Activated CD8-positive, alpha-beta memory T cell treated with anti-CD3 and anti-CD28 coated beads, Interleukin-2, amount 50 U/mL, for 24 hours (primary cell): ENCODE results near the gene RELL1.

ENCODE experiments used
- DNase-seq: peaks from one replicate; pipeline ENCODE4 v3.0.0-alpha.2; 2020; ENCODE audit errors: extremely low read depth

The RELL1 gene

DNA sequence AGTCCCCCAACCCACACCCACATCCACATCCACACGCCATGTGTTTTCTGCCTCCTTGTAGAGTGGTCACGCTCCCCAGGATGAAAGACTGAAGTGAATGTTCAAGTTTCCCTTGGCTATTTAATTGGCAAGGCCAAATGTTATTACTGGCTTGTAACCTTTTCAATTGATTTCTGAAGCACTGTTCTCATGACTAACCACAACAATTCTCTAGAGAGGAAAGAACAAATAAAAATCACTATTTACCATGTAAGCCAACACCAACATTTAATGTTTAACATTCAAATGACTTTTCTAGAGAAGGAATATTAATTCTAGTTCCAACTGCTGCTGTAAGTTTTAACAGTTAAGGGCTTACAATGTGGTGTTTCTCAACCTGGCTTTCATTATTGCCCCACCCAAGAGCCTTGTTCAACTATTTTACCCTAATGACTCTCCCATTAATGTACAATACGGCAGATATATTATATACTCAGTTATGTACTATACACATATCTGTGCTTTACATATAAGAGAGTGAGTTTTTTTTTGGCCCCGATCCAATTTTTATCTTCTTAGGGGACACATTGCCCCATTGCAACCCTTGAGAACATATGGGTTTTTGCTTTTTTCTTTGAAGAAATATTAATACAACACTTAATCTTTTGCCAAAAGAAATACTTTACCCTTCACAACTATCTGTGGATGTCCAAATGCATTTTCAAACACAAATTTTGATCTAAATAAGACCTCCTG lies 46.5 kb downstream of the RELL1 start:
- no peak for DNase-seq

GRCh38 chr4:37635155-37635554 lies 51.0 kb downstream of the RELL1 start:
- DNase-seq: no peak

- no peak for DNase-seq
These were observed 52.0 kb downstream of the RELL1 start for GRCh38 chr4:37634180-37634579.

DNA sequence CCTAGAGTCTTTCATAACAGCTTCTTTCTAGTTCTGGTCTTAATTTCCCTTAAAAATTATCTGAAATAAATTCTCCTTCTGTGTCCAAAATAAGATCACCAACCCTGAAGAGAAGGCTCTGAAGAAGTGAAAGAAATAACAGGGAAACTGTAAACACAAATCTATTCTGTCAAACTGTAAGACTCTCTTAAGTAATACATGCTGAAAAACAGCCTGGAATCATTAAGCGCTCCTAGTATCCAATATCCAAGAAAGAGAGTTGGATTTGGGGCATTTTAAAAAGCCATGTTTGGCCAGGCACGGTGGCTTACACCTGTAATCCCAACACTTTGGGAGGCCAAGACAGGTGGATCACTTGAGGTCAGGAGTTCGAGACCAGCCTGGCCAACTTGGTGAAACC lies 53.3 kb downstream of the RELL1 start:
- no peak for DNase-seq

DNA sequence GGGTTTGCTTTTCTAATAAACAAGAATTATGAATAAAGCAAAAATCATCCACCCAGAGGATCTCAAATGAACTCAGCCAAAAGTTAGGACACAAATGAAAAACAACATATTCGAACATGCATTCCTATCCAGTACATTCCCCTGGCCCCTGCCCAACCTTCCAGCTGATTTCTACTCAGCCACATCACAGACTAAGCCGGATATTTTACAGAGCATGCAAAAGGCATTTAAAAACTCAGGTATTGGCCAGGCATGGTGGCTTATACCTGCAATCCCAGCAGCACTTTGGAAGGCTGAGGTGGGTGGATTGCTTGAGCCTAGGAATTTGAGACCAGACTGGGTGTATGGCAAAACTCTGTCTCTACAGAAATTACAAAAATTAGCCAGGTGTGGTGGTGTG lies 54.6 kb downstream of the RELL1 start:
- DNase-seq: no peak

DNA sequence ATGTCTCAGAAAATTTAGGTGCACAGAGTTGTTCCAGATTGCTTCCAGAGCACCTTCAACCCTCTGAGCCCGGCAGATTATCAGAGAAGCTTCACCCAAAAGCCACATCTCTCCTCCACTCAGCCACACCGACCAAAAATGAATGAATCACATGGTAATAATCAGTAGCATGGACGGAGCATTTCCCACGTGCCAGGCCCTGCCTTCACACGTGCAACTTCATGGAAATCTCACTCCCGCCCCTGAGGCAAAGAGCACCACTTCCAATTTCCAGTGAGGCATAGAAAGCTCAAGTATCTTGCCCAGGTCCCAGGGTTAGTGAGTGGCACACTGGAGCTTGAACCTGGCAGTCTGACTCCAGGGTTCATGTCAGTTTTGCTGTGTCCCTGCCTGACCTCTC lies 56.5 kb downstream of the RELL1 start:
- DNase-seq: no peak

DNA sequence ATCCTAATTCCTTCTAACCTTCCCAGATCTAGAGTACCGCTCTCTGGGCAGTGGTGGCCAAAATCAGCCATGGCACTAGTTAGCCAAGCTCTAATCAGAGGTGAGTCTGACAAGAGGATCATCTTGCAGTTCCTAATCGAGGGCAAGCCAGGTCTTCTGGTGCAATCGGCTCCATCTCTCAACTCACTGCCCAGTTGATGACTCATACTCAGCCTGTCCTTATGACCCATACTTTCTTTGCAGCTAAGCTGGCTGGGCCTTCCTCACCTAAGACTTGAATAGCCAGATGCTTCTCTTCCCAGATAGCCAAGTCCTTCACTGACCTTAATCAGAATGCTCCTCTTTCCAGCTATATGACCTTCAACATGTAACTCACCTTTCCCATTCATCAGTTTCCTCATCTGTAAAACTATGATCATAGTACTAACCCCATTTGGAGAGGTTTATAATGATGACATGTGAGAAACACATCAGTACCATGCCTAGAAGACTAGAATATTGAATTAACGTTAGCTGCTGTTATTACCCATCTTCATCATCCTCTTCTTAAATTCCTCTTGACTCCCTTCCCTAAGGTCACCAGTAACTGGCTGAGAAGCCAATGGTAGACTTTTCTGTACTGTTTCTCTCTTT lies 57.1 kb downstream of the RELL1 start:
- DNase-seq: no peak

DNA sequence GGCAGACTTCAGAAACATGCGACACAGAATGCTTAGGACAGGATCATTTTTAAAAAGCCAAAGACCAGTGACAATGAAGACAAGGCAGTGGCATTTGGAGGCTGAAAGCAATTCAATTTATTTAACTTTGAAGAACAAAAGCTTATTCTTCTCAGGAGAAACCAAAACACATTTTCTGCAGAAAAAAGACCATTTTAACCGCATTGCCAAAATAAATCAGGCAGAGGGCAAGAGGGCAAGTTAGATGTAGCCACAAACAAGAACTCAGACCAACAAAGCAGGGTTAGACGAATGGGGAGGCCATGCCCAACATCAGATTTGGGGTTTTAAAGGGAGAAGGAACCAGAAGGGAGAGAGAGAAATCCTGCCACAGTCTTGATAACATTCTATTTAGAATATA lies 58.9 kb downstream of the RELL1 start:
- no peak for DNase-seq

DNA sequence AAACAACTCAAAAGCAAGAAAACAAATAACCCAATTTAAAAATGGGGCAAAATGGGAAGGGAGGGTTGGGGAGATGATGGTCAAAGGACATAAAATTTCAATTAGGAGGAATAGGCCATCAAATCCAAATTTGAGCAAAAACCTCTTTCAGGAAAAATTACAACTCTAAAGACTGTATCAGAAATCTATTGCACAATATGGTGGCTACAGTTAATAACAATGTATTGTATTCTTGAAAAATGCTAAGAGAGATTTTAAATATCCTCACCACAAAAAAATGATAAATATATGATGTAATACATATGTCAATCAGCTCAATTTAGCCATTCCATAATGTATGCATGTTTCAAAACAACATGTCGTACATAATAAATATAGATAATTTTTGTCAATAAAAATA lies 60.7 kb downstream of the RELL1 start:
- DNase-seq: no peak

- no peak for DNase-seq
These were observed 62.2 kb downstream of the RELL1 start for GRCh38 chr4:37623940-37624339.

GRCh38 chr4:37623125-37623524 lies 63.1 kb downstream of the RELL1 start:
- DNase-seq: no peak

GRCh38 chr4:37620176-37620575 lies 66.0 kb downstream of the RELL1 start:
- no peak for DNase-seq

DNA sequence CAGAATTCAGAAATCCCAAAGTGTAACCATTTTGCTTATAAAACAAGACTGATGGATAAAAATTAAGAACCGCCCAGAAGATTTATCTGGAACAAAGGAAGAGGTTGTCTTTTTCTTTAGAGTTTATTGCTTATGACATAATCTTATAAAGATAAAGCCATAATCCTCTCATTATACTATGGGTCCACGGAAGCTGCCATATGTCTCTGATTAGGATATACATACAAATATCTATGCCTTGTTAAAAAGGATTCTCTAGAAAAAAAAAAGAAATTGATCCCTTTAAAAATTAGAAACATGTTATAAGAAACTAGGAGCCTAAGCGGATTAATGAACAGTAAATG lies 70.5 kb downstream of the RELL1 start:
- DNase-seq: no peak

GRCh38 chr4:37615059-37615719 lies 71.0 kb downstream of the RELL1 start:
- no peak for DNase-seq

GRCh38 chr4:37612811-37613210 lies 73.4 kb downstream of the RELL1 start:
- no peak for DNase-seq

DNA sequence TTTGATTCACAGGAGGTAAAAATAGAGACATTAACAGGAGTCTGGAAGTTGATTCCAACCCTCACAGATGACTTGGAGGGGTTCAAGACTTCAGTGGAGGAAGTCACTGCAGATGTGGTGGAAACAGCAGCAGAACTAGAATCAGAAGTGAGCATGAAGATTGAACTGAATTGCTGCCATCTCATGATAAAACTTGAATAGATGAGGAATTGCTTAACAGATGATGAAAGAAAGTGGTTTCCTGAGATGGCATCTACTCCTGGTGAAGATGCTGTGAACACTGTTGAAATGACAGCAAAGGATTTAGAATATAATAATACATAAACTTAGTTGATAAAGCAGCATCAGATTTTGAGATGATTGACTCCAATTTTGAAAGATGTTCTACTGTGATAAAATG lies 76.5 kb downstream of the RELL1 start:
- DNase-seq: no peak

DNA sequence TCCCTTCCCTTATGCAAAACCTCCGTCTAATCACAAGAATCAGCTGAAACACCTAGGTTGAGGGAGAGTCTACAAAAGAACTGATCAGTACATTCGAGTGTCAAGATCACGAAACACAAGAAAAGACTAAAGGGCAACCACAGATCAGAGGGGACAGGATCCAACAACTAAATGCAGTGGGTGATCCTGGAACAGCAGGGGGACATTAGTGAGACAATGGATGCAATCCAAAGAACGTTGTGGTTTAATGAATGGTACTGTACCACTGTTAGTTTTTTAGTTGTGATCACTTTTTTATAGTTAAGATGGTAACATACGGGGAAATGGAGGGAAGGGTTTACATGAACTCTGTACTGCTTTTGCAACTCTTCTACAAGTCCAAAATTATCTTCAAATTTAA lies 79.2 kb downstream of the RELL1 start:
- DNase-seq: no peak

DNA sequence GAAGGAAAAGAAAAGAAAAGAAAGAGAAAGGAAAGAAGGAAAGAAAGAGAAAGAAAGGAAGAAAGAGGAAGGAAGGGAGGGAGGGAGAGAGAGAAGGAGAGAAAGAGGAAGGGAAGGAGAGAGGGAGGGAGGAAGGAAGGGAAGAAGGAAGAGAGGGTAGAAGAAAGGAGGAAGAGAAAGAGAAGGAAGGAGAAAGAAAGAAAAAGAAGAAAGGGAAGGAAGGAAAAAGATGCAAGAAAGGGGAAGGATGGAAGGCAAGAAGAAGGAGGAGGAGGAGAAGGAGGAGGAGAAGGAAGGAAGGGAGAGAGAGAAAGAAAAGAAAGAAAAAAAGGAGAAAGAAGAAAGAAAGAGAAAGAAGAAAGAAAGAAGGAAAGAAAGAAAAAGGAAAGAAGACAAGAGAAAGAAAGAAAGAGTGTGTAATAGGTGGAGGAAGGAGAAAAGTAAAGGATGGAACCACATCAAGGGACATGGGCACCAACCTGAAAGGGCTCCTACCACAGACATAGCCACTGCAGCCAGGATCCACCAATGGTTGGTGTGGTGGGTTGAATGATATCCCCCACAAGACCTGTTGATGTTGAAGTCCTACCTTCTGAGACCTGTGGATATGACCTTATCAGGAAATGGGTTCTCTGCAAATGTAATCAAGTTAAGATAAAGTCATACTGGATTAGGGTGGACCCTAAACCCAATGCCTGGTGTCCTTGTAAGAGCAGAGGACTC lies 80.2 kb downstream of the RELL1 start:
- DNase-seq: no peak

DNA sequence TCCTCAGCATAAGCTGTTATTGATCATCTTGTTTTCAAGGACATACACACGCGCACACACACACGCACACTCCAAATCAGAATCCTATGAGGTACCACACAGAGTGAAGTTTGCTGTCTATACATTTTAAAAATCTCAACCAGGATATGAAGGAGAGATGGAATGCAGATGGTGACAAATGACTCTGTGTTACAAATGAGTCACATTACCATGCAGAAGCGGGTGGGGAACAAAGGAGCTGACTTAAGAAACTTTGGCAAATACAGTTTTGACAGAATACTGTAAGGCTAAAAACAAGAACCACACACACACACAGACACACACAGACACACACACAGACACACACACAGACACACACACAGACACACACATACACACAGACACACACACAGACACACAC lies 81.7 kb downstream of the RELL1 start:
- no peak for DNase-seq

DNA sequence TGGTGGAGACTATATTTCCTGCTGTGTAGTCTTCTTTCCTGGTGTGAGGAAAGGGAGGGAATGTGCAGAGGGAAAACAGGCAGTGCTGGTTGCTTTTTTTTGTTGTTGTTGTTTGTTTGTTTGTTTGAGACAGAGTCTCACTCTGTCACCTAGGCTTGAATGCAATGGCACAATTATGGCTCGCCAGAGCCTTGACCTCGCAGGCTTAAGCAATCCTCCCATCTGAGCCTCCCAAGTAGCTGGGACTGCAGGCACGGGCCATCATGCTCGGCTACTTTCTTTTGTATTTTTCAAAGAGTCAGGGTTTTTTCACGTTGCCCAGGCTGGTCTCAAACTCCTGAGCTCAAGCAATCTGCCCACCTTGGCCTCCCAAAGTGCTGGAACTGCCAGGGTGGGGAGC lies 82.5 kb downstream of the RELL1 start:
- no peak for DNase-seq

- peak; percentile 47 for DNase-seq
These were observed 83.1 kb downstream of the RELL1 start for GRCh38 chr4:37603070-37603468.

GRCh38 chr4:37602454-37603069 lies 83.6 kb downstream of the RELL1 start:
- DNase-seq: no peak
